Epithelial cell of umbilical artery (primary cell): ENCODE data around the gene HMGN4. TPM values are rescaled to one million over a fixed set of nuclear protein-coding genes. Genes with fewer than 3 reads are reported as not detected.

ENCODE experiments used
- total RNA-seq: library from RNA; depleted of rRNA; stranded (reverse); fragments of >200 nt; gene quantifications from 2 replicates; pipeline ENCODE4 v1.2.3, GENCODE V29; 2014

Gene HMGN4
- total RNA-seq = 57.2 and 80.9 TPM in 2 replicates

GRCh38 chr6:26537846-26538571 is at the start of gene HMGN4:
Gene HMGN4 (plus strand): TSS chr6:26538366. CDS start chr6:26545207, 6,841 bp downstream.

GRCh38 chr6:26500102-26500501 is 38.1 kb upstream of the HMGN4 start, which contains the start of gene BTN1A1:
Gene BTN1A1 (plus strand): TSS chr6:26500303. CDS start chr6:26501287, 984 bp downstream.

Other genes with a start within 250 kb of the HMGN4 start
- 17.2 and 28.6 TPM in 2 replicates for gene BTN3A2, start 173.2 kb upstream of the HMGN4 start, total RNA-seq
- gene BTN2A2, start 155.3 kb upstream of the HMGN4 start, total RNA-seq = 11.4 and 18.5 TPM in 2 replicates
- 8.8 and 28.1 TPM in 2 replicates for gene BTN3A1, start 136.1 kb upstream of the HMGN4 start, total RNA-seq
- gene BTN3A3, start 97.9 kb upstream of the HMGN4 start, total RNA-seq = 5.2 and 12.6 TPM in 2 replicates
- 7.1 and 8.8 TPM in 2 replicates for gene BTN2A1, start 80.4 kb upstream of the HMGN4 start, total RNA-seq
- not detected in 2 replicates for gene BTN1A1, start 38.1 kb upstream of the HMGN4 start, total RNA-seq
- 24.7 and 26.6 TPM in 2 replicates for gene ABT1, start 58.6 kb downstream of the HMGN4 start, total RNA-seq
- gene ZNF322, start 121.4 kb downstream of the HMGN4 start, total RNA-seq = 12.3 and 20.5 TPM in 2 replicates